HepG2 (cell line): Measurements from ENCODE around the gene FCHO1. TPM values are rescaled to one million over a fixed set of nuclear protein-coding genes. Genes with fewer than 3 reads are reported as not detected.

Experiments
- AHDC1 ChIP-seq: sonication (generic); formaldehyde crosslinking; IDR thresholded peaks from 2 replicates; pipeline ENCODE4 v1.5.1; 2020; ENCODE audit warnings: mild to moderate bottlenecking, missing genetic modification reagents, borderline replicate concordance
- BRD4 ChIP-seq: sonication (generic); formaldehyde crosslinking; IDR thresholded peaks from 2 replicates; pipeline ENCODE4 v1.4.0; 2020; ENCODE audit warnings: missing genetic modification reagents
- MEIS2 ChIP-seq: sonication (generic); formaldehyde crosslinking; IDR thresholded peaks from 2 replicates; pipeline ENCODE4 v1.9.0; 2021; ENCODE audit warnings: mild to moderate bottlenecking, missing genetic modification reagents
- MXD1 ChIP-seq: sonication (generic); formaldehyde crosslinking; IDR thresholded peaks from 2 replicates; pipeline ENCODE4 v1.4.0; 2020; ENCODE audit warnings: mild to moderate bottlenecking, missing genetic modification reagents
- NFAT5 ChIP-seq: sonication (generic); formaldehyde crosslinking; IDR thresholded peaks from 2 replicates; pipeline ENCODE4 v1.4.0; 2020; ENCODE audit warnings: missing genetic modification reagents
- PLSCR1 ChIP-seq: sonication (generic); formaldehyde crosslinking; IDR thresholded peaks from 2 replicates; pipeline ENCODE4 v1.5.0; 2020; ENCODE audit warnings: missing genetic modification reagents, mild to moderate bottlenecking, borderline replicate concordance
- POGK ChIP-seq: sonication (generic); formaldehyde crosslinking; conservative IDR thresholded peaks from 2 replicates; pipeline ENCODE4 v1.8.0; 2022; ENCODE audit warnings: mild to moderate bottlenecking, moderate library complexity, missing genetic modification reagents
- RBM39 ChIP-seq: fragments of 200-400 bp; formaldehyde crosslinking; IDR thresholded peaks from one replicate; pipeline ENCODE4 v1.6.1; 2018; ENCODE audit warnings: antibody characterized with exemption, mild to moderate bottlenecking, low read depth, low read length; ENCODE audit not compliant: poor library complexity, severe bottlenecking
- SP140L ChIP-seq: sonication (generic); formaldehyde crosslinking; IDR thresholded peaks from 2 replicates; pipeline ENCODE4 v1.4.0; 2020; ENCODE audit warnings: missing genetic modification reagents, borderline replicate concordance
- YEATS2 ChIP-seq: sonication (generic); formaldehyde crosslinking; IDR thresholded peaks from 2 replicates; pipeline ENCODE4 v1.4.0; 2020; ENCODE audit warnings: missing genetic modification reagents, borderline replicate concordance
- ZNF691 ChIP-seq: sonication (generic); formaldehyde crosslinking; IDR thresholded peaks from 2 replicates; pipeline ENCODE4 v1.4.0; 2020; ENCODE audit warnings: missing genetic modification reagents, low read depth, mild to moderate bottlenecking, borderline replicate concordance
- ZNF777 ChIP-seq: sonication (generic); formaldehyde crosslinking; IDR thresholded peaks from 2 replicates; pipeline ENCODE4 v1.4.0; 2020; ENCODE audit warnings: missing genetic modification reagents
- ZNF891 ChIP-seq: sonication (generic); formaldehyde crosslinking; IDR thresholded peaks from 2 replicates; pipeline ENCODE4 v1.5.0; 2020; ENCODE audit warnings: mild to moderate bottlenecking, missing genetic modification reagents
- polyA plus RNA-seq, 8 experiments: library from polyadenylated mRNA; depleted of rRNA in 3 of 8; stranded (reverse) in 7 of 8; unstranded in 1 of 8; fragments of >200 nt; fragmentation: Illumina TruSeq in 4 of 8; extraction: Trizol in 4 of 8; gene quantifications; 2 replicates each; pipeline versions ENCODE4 v1.2.1 to v1.2.3, GENCODE V29; 2011 to 2016; ENCODE audit warnings: low read depth in 4 of 8, missing spikeins in 1 of 8, mixed read lengths in 1 of 8; ENCODE audit not compliant: insufficient read depth in 1 of 8
- total RNA-seq, 5 experiments: library from RNA; depleted of rRNA; stranded (reverse); fragments of >200 nt; fragmentation: Illumina TruSeq; extraction: Trizol; gene quantifications; 2 replicates each; pipeline ENCODE4 v1.2.3, GENCODE V29; 2016; ENCODE audit warnings: low read depth in 1 of 5

FCHO1 gene
- total and polyA plus RNA-seq, 2 of the 13 experiments (the other 11 are each of a cell fraction or from before 2014, with no cell fraction given): 1.3 to 3.1 TPM

GRCh38 chr19:17766543-17767131, 15.4 kb downstream of the FCHO1 start (continued):
- no peak for TF ChIP-seq AHDC1 (CRISPR knock-in tag)
- TF ChIP-seq POGK (CRISPR knock-in tag): no peak
- TF ChIP-seq MXD1 (CRISPR knock-in tag): no peak; the same call in 1 of the 2 replicates
- peak; percentile 59; the same call in 1 of the 2 replicates for TF ChIP-seq YEATS2 (CRISPR knock-in tag)
- TF ChIP-seq PLSCR1 (CRISPR knock-in tag): no peak
- TF ChIP-seq RBM39: no peak
- no peak; the same call in 1 of the 2 replicates for TF ChIP-seq ZNF691
- TF ChIP-seq ZNF891: 0 out of 2 replicates have a peak, but pooled peaks have one; percentile 20
- 0 out of 2 replicates have a peak, but pooled peaks have one; percentile 40 for TF ChIP-seq ZNF777
- no peak for TF ChIP-seq BRD4 (CRISPR knock-in tag)
- TF ChIP-seq NFAT5 (CRISPR knock-in tag): no peak
- TF ChIP-seq MEIS2 (CRISPR knock-in tag): peak; percentile 70; the same call in 1 of the 2 replicates
- no peak for TF ChIP-seq SP140L (CRISPR knock-in tag)
